HG03064 (cell line): ENCODE data around the gene ACVR1.

ENCODE experiments used
- ATAC-seq: cut with Tn5 transposase; IDR thresholded peaks from one replicate; pipeline ENCODE4 v1.9.1; 2021; ENCODE audit warnings: low read depth; ENCODE audit not compliant: unreplicated experiment

ACVR1 gene

DNA sequence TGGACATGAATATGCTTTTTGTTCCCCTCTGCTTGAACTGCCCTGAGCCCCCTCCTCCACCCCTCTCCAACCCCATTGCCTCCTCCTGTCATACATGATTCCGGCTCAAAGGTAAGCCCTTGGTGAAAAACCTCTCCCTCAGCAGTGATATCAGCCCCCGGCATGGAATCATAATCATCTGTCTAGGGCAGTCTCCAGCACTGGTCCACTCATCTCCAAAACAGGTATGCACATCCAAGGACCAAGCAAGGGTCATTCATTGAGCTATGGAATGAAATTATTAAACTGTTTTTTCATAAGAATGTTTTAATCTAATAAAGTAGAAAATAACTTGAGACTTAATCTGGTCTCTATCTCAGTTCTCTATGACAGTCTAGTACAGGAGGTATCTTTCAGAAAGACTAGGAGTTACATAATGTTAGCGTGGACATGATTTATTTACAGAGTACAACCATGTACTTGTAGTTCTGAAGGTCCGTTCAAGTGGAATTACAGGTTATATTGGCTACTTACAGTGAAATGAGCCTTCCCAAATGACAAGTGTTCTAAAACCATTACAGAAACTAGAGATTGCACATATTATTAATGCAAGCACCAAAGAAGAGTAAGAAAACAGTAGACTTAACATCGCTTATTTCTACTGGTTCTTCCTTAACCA is 75.2 kb downstream of the ACVR1 start:
- no peak for ATAC-seq

GRCh38 chr2:157793053-157793612 is 83.0 kb downstream of the ACVR1 start:
- ATAC-seq, result no peak

DNA sequence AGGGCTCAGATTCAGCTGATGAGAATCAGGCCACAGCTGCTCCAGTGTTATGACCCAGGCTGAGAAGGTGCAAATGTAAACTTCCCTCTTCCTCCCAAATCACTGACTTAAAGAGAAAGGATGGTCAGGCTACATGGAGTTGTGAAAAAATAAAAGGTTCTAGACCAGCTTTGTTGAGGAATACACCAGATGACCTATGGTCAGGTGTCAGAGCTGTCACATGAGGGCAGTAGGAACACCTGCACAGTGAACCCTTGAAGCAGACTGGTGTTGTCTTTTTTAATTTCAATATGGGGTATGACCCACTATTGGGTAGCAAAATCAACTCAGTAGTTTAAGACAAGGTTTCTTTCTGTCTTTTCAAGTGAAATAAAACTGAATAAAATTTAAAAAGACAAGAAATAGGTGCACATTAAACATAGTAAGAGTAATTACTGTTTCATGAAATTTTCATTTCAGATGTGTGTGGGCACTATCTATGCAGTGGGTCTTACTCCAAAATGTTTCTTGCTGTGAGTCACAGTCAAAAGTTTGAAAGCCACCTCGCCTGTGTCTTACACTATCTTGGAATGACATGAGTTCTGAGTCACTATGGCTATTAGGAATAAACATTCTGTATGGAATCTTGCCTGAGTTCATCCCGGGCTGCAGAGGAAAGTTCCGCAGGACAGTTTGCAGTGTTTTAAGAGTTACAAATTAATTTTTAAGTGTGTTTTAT is 83.6 kb downstream of the ACVR1 start:
- no peak for ATAC-seq

GRCh38 chr2:157790780-157791179 is 85.3 kb downstream of the ACVR1 start:
- no peak for ATAC-seq

GRCh38 chr2:157789933-157790511 is 86.1 kb downstream of the ACVR1 start:
- ATAC-seq, result no peak

DNA sequence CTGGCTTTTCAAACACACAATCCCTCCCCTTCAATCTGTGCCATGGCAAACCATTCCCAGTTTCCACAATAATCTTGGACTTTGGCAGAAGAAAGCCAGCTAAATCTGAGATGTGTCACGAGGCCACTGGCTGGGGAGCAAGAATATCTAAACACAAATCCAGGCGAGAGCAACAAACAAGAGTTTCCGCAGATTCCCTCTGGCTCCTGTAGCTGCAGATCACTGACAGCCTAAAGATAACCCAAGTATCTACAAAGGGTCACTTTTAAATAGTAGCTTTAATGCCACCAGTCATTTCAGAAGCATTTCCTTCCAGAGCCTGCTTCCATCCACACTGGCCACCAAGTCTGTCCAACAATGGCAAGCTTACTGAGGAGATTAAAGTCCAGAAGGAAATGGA is 86.9 kb downstream of the ACVR1 start:
- ATAC-seq, result no peak

DNA sequence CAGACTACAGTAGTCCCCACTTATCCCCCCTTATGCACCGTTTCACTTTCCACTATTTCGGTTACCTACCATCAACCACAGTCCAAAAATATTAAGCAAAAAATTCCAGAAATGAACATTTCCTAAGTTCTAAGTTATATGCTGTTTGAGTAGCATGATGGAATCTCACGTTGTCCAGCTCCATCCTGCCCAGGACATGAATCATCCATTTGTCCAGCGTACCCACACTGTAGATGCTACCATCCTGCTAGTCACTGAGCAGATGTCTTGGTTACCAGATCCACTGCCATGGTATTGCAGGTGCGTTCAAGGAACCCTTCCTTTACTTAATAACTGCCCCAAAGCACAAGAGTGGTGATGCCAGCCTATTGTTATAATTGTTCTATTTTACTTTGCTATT is 87.9 kb downstream of the ACVR1 start:
- ATAC-seq, result no peak

DNA sequence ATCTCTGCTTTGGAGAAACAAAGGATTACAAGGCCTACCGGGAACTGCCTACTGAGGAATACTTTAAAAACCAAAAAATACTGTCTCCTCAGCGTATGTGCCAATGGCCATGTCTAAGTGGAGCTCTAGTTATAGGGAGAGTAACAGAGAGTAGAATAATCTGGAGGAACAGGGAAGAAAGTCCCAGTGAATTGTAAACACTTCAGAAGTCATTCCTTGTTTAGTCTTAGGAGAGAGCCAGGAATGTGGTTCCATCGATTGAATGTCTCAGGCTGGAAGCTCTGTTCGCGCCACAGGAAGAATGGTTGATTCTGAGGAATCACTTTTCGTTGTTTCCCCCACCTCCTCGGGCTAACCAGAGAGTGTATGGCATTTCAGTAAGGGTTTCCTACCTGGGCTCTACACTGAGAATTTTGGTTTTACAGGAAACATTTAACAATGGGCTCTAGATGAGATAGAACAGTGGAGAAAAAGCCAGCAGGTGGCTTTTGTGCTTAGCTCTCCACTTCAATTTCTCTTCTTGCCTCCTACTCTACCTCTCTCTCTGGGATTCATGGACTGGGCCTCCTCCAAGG is 88.7 kb downstream of the ACVR1 start:
- no peak for ATAC-seq

DNA sequence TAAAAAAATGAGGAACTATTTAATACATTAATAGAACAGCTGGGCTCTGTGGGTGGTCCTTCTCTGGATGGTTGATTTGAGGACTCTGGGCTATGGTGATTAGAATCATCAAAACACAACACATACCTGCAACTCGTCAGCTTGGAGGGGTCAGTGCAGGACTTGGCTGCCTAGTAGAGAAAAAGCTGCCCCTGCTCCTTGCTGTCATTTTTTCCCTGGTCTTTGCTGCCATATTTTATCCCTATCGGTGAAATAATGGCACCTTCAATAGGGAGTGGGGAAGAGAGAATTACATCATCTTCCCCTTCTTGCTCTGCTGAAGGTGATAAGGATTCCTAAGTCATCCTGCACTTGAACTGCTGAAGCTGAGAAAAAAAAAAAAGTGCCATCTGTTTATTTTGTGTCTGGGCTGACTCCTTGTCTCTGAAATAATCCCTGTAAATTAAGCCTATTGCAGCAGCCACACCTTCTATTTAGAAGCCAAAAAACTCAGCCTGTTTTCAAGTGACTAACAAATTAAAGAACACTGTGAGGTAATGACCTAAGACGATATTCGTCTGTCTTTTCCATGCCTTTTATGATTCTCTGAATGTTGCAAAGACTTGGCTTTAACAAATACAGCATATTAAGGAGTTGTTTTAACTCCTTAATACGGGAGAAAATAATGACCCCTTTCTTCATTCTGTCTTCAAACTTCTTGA is 89.3 kb downstream of the ACVR1 start:
- no peak for ATAC-seq

DNA sequence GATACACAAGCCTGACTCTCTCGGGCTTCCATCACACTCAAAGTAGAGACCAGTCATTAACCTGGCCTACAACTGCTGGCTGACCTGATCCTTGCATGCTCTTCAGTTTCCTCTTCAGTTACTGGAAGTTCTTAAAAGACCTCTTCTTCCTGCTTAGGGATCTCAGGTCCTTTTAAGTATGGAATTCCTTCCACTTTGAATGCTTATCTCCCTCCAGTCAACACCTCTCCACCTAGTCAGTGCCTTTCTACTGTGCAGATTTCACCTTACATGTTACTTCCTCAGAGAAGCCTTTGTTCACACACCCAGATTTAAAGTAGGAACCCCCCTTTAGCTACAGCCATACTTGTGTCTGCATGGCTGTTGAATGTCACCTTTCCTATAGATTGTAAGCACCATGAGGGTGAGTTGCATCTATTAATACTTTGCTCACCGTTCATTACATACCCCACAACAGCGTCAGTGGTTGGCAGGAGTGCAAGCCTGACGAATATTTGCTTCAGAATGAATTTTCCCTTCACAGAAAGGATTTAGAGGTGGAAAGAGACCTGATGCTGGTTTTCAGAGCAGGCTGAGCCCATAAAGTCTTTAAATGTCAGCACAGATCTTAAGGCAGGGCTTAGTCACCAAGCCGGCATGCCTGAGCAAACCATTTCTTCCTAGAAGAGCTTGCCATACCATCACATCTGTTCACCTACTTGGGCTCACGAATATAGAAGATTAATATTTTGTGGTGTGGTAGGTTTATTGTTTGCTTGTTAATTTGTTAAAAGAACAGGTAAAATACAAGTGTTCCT is 90.1 kb downstream of the ACVR1 start:
- ATAC-seq, result no peak

- no peak for ATAC-seq
Observed at GRCh38 chr2:157785200-157785599, 90.9 kb downstream of the ACVR1 start.

- ATAC-seq, result no peak
Observed at GRCh38 chr2:157784823-157785175, 91.3 kb downstream of the ACVR1 start.

GRCh38 chr2:157784169-157784822 is 91.8 kb downstream of the ACVR1 start:
- ATAC-seq, result no peak

DNA sequence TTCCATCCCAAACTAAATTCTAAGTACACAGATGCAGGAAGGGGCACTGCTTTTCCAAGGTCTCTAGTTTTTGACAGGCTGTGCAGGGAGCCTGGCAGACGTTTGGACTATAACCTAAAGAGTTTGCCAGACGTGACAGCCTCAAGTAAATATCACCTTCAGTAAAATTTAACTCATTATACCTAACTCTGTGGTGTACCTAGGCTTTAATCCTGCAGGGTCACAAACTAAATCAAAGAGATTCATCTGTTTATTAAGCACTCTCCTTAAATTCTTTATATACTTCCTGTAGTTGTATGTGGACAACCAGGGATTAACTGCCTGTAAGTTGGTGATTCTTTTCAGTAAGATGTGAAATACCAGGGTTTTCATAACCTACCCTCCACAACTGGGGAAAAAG is 92.9 kb downstream of the ACVR1 start:
- no peak for ATAC-seq

- ATAC-seq, result no peak
Observed at GRCh38 chr2:157782057-157782845, 93.9 kb downstream of the ACVR1 start.

GRCh38 chr2:157780211-157780610 is 95.9 kb downstream of the ACVR1 start:
- ATAC-seq, result no peak

DNA sequence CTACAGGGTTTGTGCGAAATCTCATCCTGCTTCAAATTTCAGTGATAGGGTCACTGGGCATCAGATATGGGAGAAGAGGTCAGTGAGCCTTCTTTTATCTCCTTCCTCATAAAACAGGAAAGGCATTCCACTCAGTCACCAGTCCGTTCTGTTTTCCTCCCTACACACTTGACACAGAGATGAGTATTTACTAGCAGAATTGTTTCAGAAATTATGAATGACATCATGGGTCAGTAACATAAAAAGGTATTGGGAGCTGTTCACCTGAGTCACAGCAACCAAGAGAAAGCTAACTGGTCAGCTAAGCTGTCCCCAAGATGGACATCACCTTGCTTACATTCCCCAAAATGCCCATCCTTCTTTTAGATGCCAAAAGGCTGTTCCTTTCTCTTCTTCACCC is 96.3 kb downstream of the ACVR1 start:
- no peak for ATAC-seq

- no peak for ATAC-seq
Observed at GRCh38 chr2:157777427-157777826, 98.7 kb downstream of the ACVR1 start.

DNA sequence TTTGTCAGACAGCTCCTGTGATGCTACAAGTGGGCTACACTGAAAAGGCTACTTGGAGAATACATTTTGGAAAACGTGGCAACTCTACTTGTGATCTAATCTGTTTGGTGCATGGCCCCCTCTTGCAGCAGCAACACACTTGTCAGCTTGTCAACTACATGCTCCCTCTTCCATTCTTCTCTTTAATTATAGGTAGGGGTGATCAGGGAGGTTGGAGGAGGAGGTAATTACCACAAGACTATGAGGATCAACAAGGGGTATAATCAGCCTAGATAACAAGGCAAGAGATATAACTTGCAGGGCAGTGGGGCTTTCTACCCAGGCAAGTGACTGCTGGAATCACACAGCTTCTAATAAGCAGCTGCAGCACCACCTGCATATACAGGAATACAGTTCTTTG is 104.9 kb downstream of the ACVR1 start:
- no peak for ATAC-seq
